IMR-90 (cell line): Measurements from ENCODE around the gene RHBDF2. TPM values are rescaled to one million over a fixed set of nuclear protein-coding genes. Genes with fewer than 3 reads are reported as not detected.
A peak's percentile ranks its signal among the peaks of the same experiment; 100 is the strongest.

ENCODE experiments used
- ATAC-seq: fragments of 200-7000 bp; cut with Tn5 transposase; 2 replicates; pipeline ENCODE4 v1.9.1; 2020; ENCODE audit warnings: low read depth, mild to moderate bottlenecking, moderate library complexity
- BruUV-seq: library from RNA; stranded (reverse); fragments of 400-500 nt; replicated peaks from 2 replicates; lab custom pipeline; 2021; lab: Mats Ljungman, UMichigan
- CTCF ChIA-PET: fragments of 300-600 bp; formaldehyde crosslinking; extraction: SDS; loops from one replicate; lab custom pipeline; 2021; ENCODE audit warnings: antibody characterized with exemption; lab: Yijun Ruan, JAX
- POLR2A ChIA-PET: fragments of 300-600 bp; sonication (Branson Sonifier 250); formaldehyde crosslinking; loops from one replicate; lab custom pipeline; 2022; ENCODE audit warnings: antibody characterized with exemption; ENCODE audit not compliant: unreplicated experiment; lab: Charles Lee
- DNase-seq: peaks from one replicate; pipeline ENCODE4 v3.0.0; 2013
- H2AFZ ChIP-seq: replicated peaks from 2 replicates; pipeline ENCODE3; 2013; ENCODE audit warnings: low read length, mild to moderate bottlenecking; ENCODE audit not compliant: poor library complexity
- H2AK5ac ChIP-seq: 2 replicates; pipeline ENCODE4 v1.6.1; 2013; ENCODE audit warnings: low read depth, low read length, inconsistent platforms
- H2AK9ac ChIP-seq: replicated peaks from 2 replicates; pipeline ENCODE3; 2013; ENCODE audit warnings: mild to moderate bottlenecking, low read depth, low read length, moderate library complexity; ENCODE audit not compliant: poor library complexity
- H2BK120ac ChIP-seq: 2 replicates; pipeline ENCODE4 v1.6.1; 2013; ENCODE audit warnings: low read depth, low read length, inconsistent platforms
- H2BK15ac ChIP-seq: 3 replicates; pipeline ENCODE4 v1.6.1; 2013; ENCODE audit warnings: low read depth, low read length, inconsistent platforms
- H2BK20ac ChIP-seq: 2 replicates; pipeline ENCODE4 v1.6.1; 2013; ENCODE audit warnings: low read depth, mild to moderate bottlenecking, inconsistent platforms, low read length, moderate library complexity
- H2BK5ac ChIP-seq: 2 replicates; pipeline ENCODE4 v1.6.1; 2013; ENCODE audit warnings: mild to moderate bottlenecking, low read depth, low read length, inconsistent platforms; ENCODE audit not compliant: poor library complexity, severe bottlenecking
- H3K14ac ChIP-seq: replicated peaks from 2 replicates; pipeline ENCODE4 v1.6.1; 2013; ENCODE audit warnings: low read depth, low read length, inconsistent platforms
- H3K18ac ChIP-seq: 2 replicates; pipeline ENCODE4 v1.6.1; 2013; ENCODE audit warnings: low read depth, low read length, control low read depth
- H3K23ac ChIP-seq: 2 replicates; pipeline ENCODE4 v1.6.1; 2013; ENCODE audit warnings: low read depth, low read length, inconsistent platforms
- H3K27ac ChIP-seq: 2 replicates; pipeline ENCODE4 v1.5.1; 2013; ENCODE audit warnings: mild to moderate bottlenecking, control low read depth, low read length; ENCODE audit not compliant: insufficient read depth
- H3K27me3 ChIP-seq: 2 replicates; pipeline ENCODE4 v1.6.1; 2013; ENCODE audit warnings: low read length; ENCODE audit not compliant: control insufficient read depth, insufficient read depth
- H3K36me3 ChIP-seq: 2 replicates; pipeline ENCODE4 v1.6.1; 2013; ENCODE audit warnings: low read length, mixed read lengths; ENCODE audit not compliant: control insufficient read depth, insufficient read depth
- H3K4ac ChIP-seq: 2 replicates; pipeline ENCODE4 v1.6.1; 2013; ENCODE audit warnings: low read depth, low read length, inconsistent platforms
- H3K4me1 ChIP-seq: 2 replicates; pipeline ENCODE4 v1.6.1; 2013; ENCODE audit warnings: low read length, mixed read lengths; ENCODE audit not compliant: control insufficient read depth, insufficient read depth
- H3K4me2 ChIP-seq: 2 replicates; pipeline ENCODE4 v1.6.1; 2013; ENCODE audit warnings: low read depth, mild to moderate bottlenecking, control low read depth, low read length, moderate library complexity
- H3K4me3 ChIP-seq: 2 replicates; pipeline ENCODE4 v1.5.1; 2013; ENCODE audit warnings: low read depth, mild to moderate bottlenecking, control low read depth, low read length, moderate library complexity; ENCODE audit not compliant: insufficient read depth
- H3K56ac ChIP-seq: 2 replicates; pipeline ENCODE4 v1.6.1; 2013; ENCODE audit warnings: low read length, inconsistent platforms; ENCODE audit not compliant: insufficient read depth; ENCODE audit errors: extremely low read depth
- H3K79me1 ChIP-seq, 2 experiments: 2 replicates each; pipeline ENCODE4 v1.6.1; 2013; ENCODE audit warnings: low read length in 2 of 2, inconsistent platforms in 1 of 2, low read depth in 1 of 2
- H3K9ac ChIP-seq: 2 replicates; pipeline ENCODE4 v1.6.1; 2013; ENCODE audit warnings: low read depth, low read length, control low read depth
- H3K9me1 ChIP-seq: 2 replicates; pipeline ENCODE4 v1.6.1; 2013; ENCODE audit warnings: low read length, inconsistent platforms; ENCODE audit not compliant: insufficient read depth
- H3K9me3 ChIP-seq: 2 replicates; pipeline ENCODE4 v1.6.1; 2013; ENCODE audit warnings: low read length; ENCODE audit not compliant: control insufficient read depth, insufficient read depth
- H4K20me1 ChIP-seq: 2 replicates; pipeline ENCODE4 v1.6.1; 2013; ENCODE audit warnings: low read length, inconsistent platforms; ENCODE audit not compliant: insufficient read depth
- H4K5ac ChIP-seq: 2 replicates; pipeline ENCODE4 v1.6.1; 2013; ENCODE audit warnings: mild to moderate bottlenecking, low read depth, low read length, control low read depth
- H4K8ac ChIP-seq, 2 experiments: 2 replicates each; pipeline ENCODE4 v1.6.1; 2013; ENCODE audit warnings: low read depth in 2 of 2, low read length in 2 of 2, control low read depth in 1 of 2, inconsistent platforms in 1 of 2
- H4K91ac ChIP-seq: 2 replicates; pipeline ENCODE4 v1.6.1; 2013; ENCODE audit warnings: low read depth, low read length, inconsistent platforms; ENCODE audit not compliant: insufficient read depth
- CEBPB ChIP-seq: IDR thresholded peaks from 2 replicates; pipeline ENCODE4 v1.6.1; 2012; ENCODE audit warnings: low read depth, low read length, improper control_type of control experiment
- MAFK ChIP-seq: IDR thresholded peaks from 2 replicates; pipeline ENCODE4 v1.6.1; 2012; ENCODE audit warnings: low read depth, low read length, improper control_type of control experiment
- MAZ ChIP-seq: IDR thresholded peaks from 2 replicates; pipeline ENCODE4 v1.6.1; 2012; ENCODE audit warnings: low read depth, mild to moderate bottlenecking, low read length, improper control_type of control experiment, moderate library complexity, borderline replicate concordance
- MXI1 ChIP-seq: IDR thresholded peaks from 2 replicates; pipeline ENCODE4 v1.6.1; 2012; ENCODE audit warnings: low read depth, mild to moderate bottlenecking, low read length, moderate library complexity, borderline replicate concordance
- POLR2A ChIP-seq: IDR thresholded peaks from 2 replicates; pipeline ENCODE4 v1.6.1; 2012; ENCODE audit warnings: mild to moderate bottlenecking, low read depth, low read length
- RAD21 ChIP-seq: IDR thresholded peaks from 2 replicates; pipeline ENCODE4 v1.6.1; 2012; ENCODE audit warnings: low read length, improper control_type of control experiment
- RCOR1 ChIP-seq: IDR thresholded peaks from 2 replicates; pipeline ENCODE4 v1.6.1; 2012; ENCODE audit warnings: mild to moderate bottlenecking, low read length, improper control_type of control experiment; ENCODE audit not compliant: insufficient replicate concordance
- RFX5 ChIP-seq: IDR thresholded peaks from 2 replicates; pipeline ENCODE4 v1.8.0; 2012; ENCODE audit warnings: low read depth, mild to moderate bottlenecking, low read length, moderate library complexity
- WGBS, 2 experiments: methylation state at CpG; one replicate each; pipeline versions ENCODE4 v1.1.5 to v1.1.7; 2013; ENCODE audit warnings: missing lambda C conversion rate in 2 of 2; ENCODE audit not compliant: insufficient read length in 1 of 2; ENCODE audit errors: extremely low coverage in 2 of 2; 5-methylcytosine and 5-hydroxymethylcytosine counted together
- dilution Hi-C: fragments of 300-500 bp; cut with HindIII; formaldehyde crosslinking; loops from one replicate; pipeline ENCODE4 v1.14.3; 2018; ENCODE audit warnings: low sequenced_read_pairs; ENCODE audit not compliant: unreplicated experiment
- in situ Hi-C: fragments of 300-500 bp; cut with MboI; formaldehyde crosslinking; loops from 3 replicates; pipeline ENCODE4 v1.14.3; 2019; ENCODE audit warnings: low sequenced_read_pairs, inconsistent platforms, mixed read lengths
- intact Hi-C: fragments of 100-400 bp; cut with micrococcal nuclease; formaldehyde crosslinking; loops from 2 replicates; pipeline ENCODE4 v1.10.0; 2022
- polyA plus RNA-seq, 3 experiments: library from polyadenylated mRNA; depleted of rRNA; stranded (reverse); fragments of >200 nt; gene quantifications; 2 replicates each; pipeline ENCODE4 v1.2.3, GENCODE V29; 2012; ENCODE audit warnings: low replicate concordance in 1 of 3
- total RNA-seq: library from RNA; depleted of rRNA; stranded (reverse); fragments of >200 nt; gene quantifications from 2 replicates; pipeline ENCODE4 v1.2.3, GENCODE V29; 2012
- TF ChIP-seq, protein P1 (sequence below): conservative IDR thresholded peaks from 2 replicates; pipeline ENCODE4 v1.5.1; 2012; ENCODE audit warnings: mild to moderate bottlenecking, low read depth, low read length, improper control_type of control experiment
- TF ChIP-seq, protein P2 (sequence below): fragments of 150-350 bp; IDR thresholded peaks from 2 replicates; pipeline ENCODE4 v1.6.1; 2016; ENCODE audit warnings: low read depth, mild to moderate bottlenecking, low read length, moderate library complexity, borderline replicate concordance
- TF ChIP-seq, protein P3 (sequence below): fragments of 150-350 bp; IDR thresholded peaks from 2 replicates; pipeline ENCODE4 v1.6.1; 2017; ENCODE audit warnings: mild to moderate bottlenecking, antibody characterized with exemption, low read length, low read depth

Gene RHBDF2
- total and polyA plus RNA-seq, 2 of the 4 experiments (the other 2 are of a cell fraction): 1.3 to 8.3 TPM

DNA sequence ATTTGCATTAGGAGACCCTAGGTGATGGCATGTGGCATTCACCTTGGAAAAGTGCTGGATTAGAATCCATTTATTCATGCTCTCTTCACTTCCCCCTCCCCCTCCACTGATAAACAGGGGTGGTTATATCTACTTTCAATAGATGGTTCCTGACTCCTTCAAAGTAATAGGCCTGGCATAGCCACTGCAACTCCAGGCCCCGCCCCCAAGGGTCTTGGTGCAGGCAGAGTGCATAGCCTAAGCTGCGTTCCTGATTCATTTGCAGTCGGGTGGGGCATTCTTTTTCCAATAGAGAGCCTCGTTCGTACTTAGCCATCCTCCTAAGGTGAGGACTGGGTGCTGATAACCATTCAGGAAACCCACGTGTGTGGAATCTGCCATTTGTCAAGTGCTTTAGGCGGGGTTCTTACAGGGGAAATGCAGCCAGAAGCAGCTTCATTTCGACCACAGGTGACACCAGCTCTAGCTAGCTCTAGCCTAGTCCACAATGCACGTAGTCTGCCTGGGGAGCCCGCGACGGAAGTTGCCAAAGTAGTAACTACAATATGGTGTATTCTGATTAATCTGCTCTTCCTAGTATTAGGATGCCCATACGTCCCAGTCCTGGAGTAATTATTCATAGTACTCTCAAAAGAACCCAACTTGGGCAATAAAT, 59.4 kb downstream of the RHBDF2 start:
- no peak overlapping the region for H4K8ac ChIP-seq
- H3K36me3 ChIP-seq: no peaks in the 10 kb centered on the region
- peaks cover 46% of the 10 kb centered on the region for H3K4me1 ChIP-seq
- no peak overlapping the region for H4K91ac ChIP-seq
- WGBS, 2 experiments: 87% methylated on average over 3 of the region's 13 CpGs; no CpG with 5 or more reads in 1 of the 2 experiments
- dilution Hi-C loops (no loop called here), in situ Hi-C loops (no loop called here), intact Hi-C loops (no loop called here)
- H3K14ac ChIP-seq: peak overlapping the region; percentile 90; the same call in 1 of the 2 replicates
- no peak overlapping the region for H2BK15ac ChIP-seq
- H3K9me3 ChIP-seq: no peaks in the 10 kb centered on the region
- TF ChIP-seq POLR2A (no peak), RAD21 (no peak), RCOR1 (no peak), CEBPB (no peak), MAZ (no peak), RFX5 (no peak), MXI1 (no peak), MAFK (no peak)
- TF ChIP-seq, protein P1, sequence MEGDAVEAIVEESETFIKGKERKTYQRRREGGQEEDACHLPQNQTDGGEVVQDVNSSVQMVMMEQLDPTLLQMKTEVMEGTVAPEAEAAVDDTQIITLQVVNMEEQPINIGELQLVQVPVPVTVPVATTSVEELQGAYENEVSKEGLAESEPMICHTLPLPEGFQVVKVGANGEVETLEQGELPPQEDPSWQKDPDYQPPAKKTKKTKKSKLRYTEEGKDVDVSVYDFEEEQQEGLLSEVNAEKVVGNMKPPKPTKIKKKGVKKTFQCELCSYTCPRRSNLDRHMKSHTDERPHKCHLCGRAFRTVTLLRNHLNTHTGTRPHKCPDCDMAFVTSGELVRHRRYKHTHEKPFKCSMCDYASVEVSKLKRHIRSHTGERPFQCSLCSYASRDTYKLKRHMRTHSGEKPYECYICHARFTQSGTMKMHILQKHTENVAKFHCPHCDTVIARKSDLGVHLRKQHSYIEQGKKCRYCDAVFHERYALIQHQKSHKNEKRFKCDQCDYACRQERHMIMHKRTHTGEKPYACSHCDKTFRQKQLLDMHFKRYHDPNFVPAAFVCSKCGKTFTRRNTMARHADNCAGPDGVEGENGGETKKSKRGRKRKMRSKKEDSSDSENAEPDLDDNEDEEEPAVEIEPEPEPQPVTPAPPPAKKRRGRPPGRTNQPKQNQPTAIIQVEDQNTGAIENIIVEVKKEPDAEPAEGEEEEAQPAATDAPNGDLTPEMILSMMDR: no peak
- TF ChIP-seq, protein P2, sequence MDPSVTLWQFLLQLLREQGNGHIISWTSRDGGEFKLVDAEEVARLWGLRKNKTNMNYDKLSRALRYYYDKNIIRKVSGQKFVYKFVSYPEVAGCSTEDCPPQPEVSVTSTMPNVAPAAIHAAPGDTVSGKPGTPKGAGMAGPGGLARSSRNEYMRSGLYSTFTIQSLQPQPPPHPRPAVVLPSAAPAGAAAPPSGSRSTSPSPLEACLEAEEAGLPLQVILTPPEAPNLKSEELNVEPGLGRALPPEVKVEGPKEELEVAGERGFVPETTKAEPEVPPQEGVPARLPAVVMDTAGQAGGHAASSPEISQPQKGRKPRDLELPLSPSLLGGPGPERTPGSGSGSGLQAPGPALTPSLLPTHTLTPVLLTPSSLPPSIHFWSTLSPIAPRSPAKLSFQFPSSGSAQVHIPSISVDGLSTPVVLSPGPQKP: no peak
- TF ChIP-seq, protein P3, sequence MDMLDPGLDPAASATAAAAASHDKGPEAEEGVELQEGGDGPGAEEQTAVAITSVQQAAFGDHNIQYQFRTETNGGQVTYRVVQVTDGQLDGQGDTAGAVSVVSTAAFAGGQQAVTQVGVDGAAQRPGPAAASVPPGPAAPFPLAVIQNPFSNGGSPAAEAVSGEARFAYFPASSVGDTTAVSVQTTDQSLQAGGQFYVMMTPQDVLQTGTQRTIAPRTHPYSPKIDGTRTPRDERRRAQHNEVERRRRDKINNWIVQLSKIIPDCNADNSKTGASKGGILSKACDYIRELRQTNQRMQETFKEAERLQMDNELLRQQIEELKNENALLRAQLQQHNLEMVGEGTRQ: no peak
- no peaks in the 10 kb centered on the region for H3K27me3 ChIP-seq
- no peak overlapping the region for H2BK5ac ChIP-seq
- H3K9me1 ChIP-seq: peaks cover 55% of the 10 kb centered on the region
- H2BK20ac ChIP-seq: no peak overlapping the region
- H2BK120ac ChIP-seq: no peak overlapping the region
- H3K4ac ChIP-seq: 0 out of 2 replicates have a peak overlapping the region, but pooled peaks have one; percentile 82
- H3K4me3 ChIP-seq: no peak overlapping the region
- H3K27ac ChIP-seq: no peak overlapping the region
- H2AK5ac ChIP-seq: no peak overlapping the region
- no peak for DNase-seq
- H2AFZ ChIP-seq: no peak overlapping the region
- H3K56ac ChIP-seq: no peak overlapping the region
- ChIA-PET CTCF (no interaction called here), POLR2A (no interaction called here)
- no peak overlapping the region for H3K18ac ChIP-seq
- H4K20me1 ChIP-seq: peaks cover 84% of the 10 kb centered on the region
- peaks cover 42 to 93% of the 10 kb centered on the region in 2 experiments for H3K79me1 ChIP-seq
- ATAC-seq: no peak
- no peak overlapping the region for H2AK9ac ChIP-seq
- no peak overlapping the region for H3K9ac ChIP-seq
- H4K5ac ChIP-seq: no peak overlapping the region
- H3K23ac ChIP-seq: no peak overlapping the region
- H3K4me2 ChIP-seq: no peak overlapping the region
- BruUV-seq: no TSS peak
